SKM-1 (cell line): Measurements from ENCODE around the gene MVK.
"Not testable (repeated sequence)": the region's sequence is repeated elsewhere in the genome, so short reads cannot be mapped to it uniquely, and the experiment has no call there.

Experiments
- DNase-seq: peaks from one replicate; lab custom pipeline; 2025; ENCODE audit not compliant: unreplicated experiment; lab: John Stamatoyannopoulos, UW

The MVK gene

GRCh38 chr12:109588461-109589239 is 15.1 kb downstream of the MVK start:
- no peak for DNase-seq

GRCh38 chr12:109589240-109589590 is 15.6 kb downstream of the MVK start:
- DNase-seq = no peak

- DNase-seq = no peak
Measured at GRCh38 chr12:109589691-109590245, 16.2 kb downstream of the MVK start.

- no peak for DNase-seq
Measured at GRCh38 chr12:109590566-109590965, 17.0 kb downstream of the MVK start.

- no peak for DNase-seq
Measured at GRCh38 chr12:109591041-109591440, 17.4 kb downstream of the MVK start.

GRCh38 chr12:109592195-109592904 is 18.8 kb downstream of the MVK start:
- no peak for DNase-seq

- DNase-seq = no peak
Measured at GRCh38 chr12:109592905-109593272, 19.3 kb downstream of the MVK start.

GRCh38 chr12:109594556-109595317 is 21.1 kb downstream of the MVK start:
- no peak for DNase-seq

- DNase-seq = peak; percentile 5
Measured at GRCh38 chr12:109595321-109595902, 21.8 kb downstream of the MVK start.

- no peak for DNase-seq
Measured at GRCh38 chr12:109596418-109597244, 23.0 kb downstream of the MVK start.

GRCh38 chr12:109597414-109597794 is 23.8 kb downstream of the MVK start:
- no peak for DNase-seq

- DNase-seq = no peak
Measured at GRCh38 chr12:109597795-109598427, 24.3 kb downstream of the MVK start.

GRCh38 chr12:109598428-109598854 is 24.8 kb downstream of the MVK start:
- no peak for DNase-seq

- no peak for DNase-seq
Measured at GRCh38 chr12:109599087-109599486, 25.5 kb downstream of the MVK start.

- DNase-seq = no peak
Measured at GRCh38 chr12:109600481-109600880, 26.9 kb downstream of the MVK start.

GRCh38 chr12:109600995-109601394 is 27.4 kb downstream of the MVK start:
- no peak for DNase-seq

- DNase-seq = no peak
Measured at GRCh38 chr12:109601557-109601956, 28.0 kb downstream of the MVK start.

- not testable (repeated sequence) for DNase-seq
Measured at GRCh38 chr12:109602132-109602531, 28.5 kb downstream of the MVK start.

- no peak for DNase-seq
Measured at GRCh38 chr12:109604132-109604585, 30.6 kb downstream of the MVK start.

GRCh38 chr12:109605016-109605415 is 31.4 kb downstream of the MVK start:
- no peak for DNase-seq
